ENCODE measurements around the gene TNFRSF21.

GRCh38 chr6:47238456-47238995 is 71.2 kb downstream of the TNFRSF21 start:
- TF ChIP-seq GATA2 (IDR thresholded peaks at IDR 0.05; ENCODE audit: low read depth, low read length) (no peak), GATA3 (IDR thresholded peaks at IDR 0.05; ENCODE audit: low read depth, low read length) (no peak)

Data from SH-SY5Y (cell line).